ENCODE data around the gene PHF21A. TPM values are rescaled to one million over a fixed set of nuclear protein-coding genes. Genes with fewer than 3 reads are reported as not detected.

The PHF21A gene
- total RNA-seq, 2 donors from 2014 or later, result 103 to 105 TPM

- no peaks in the 10 kb centered on the region for H3K9me3 ChIP-seq (ENCODE audit: control insufficient read depth, low read length, poor library complexity, severe bottlenecking)
- Mint-ChIP-seq H3K36me3 (ENCODE audit: low read depth) (no peaks in the 10 kb centered on the region), H3K4me3 (peak overlapping the region; percentile 96), H3K27ac (peak overlapping the region; percentile 95), H3K4me1 (peaks cover 43% of the 10 kb centered on the region), H3K27me3 (no peaks in the 10 kb centered on the region)
- DNase-seq (peak in 1 of 3 donors; percentile 2), ATAC-seq (no peak)
These were observed 202.1 kb downstream of the PHF21A start for GRCh38 chr11:45918962-45919675.

GRCh38 chr11:45918331-45918941, 202.8 kb downstream of the PHF21A start:
- ATAC-seq (no peak), DNase-seq (peak in 2 of 3 donors; percentile 56 to 61)
- Mint-ChIP-seq H3K27me3 (no peaks in the 10 kb centered on the region), H3K4me1 (peaks cover 43% of the 10 kb centered on the region), H3K4me3 (peak overlapping the region; percentile 96), H3K27ac (peak overlapping the region; percentile 95), H3K36me3 (ENCODE audit: low read depth) (peaks cover 4% of the 10 kb centered on the region)
- no peaks in the 10 kb centered on the region for H3K9me3 ChIP-seq (ENCODE audit: control insufficient read depth, low read length, poor library complexity, severe bottlenecking)

- DNase-seq, result peak; percentile 89 to 96 (median 91)
- peak; percentile 91 for ATAC-seq
- H3K4me1 Mint-ChIP-seq, result peaks cover 41% of the 10 kb centered on the region
- H3K27me3 Mint-ChIP-seq, result no peaks in the 10 kb centered on the region
- no peaks in the 10 kb centered on the region for H3K9me3 ChIP-seq (ENCODE audit: control insufficient read depth, low read length, poor library complexity, severe bottlenecking)
- H3K27ac Mint-ChIP-seq, result peak within 1 kb of the TSS; percentile 95
- peak within 1 kb of the TSS; percentile 96 for H3K4me3 Mint-ChIP-seq
- peaks cover 4% of the 10 kb centered on the region for H3K36me3 Mint-ChIP-seq (ENCODE audit: low read depth)
These were observed 203.5 kb downstream of the PHF21A start, which contains the start of gene PEX16 for GRCh38 chr11:45917623-45918330. Gene PEX16 (minus strand): TSS chr11:45917877. CDS start chr11:45917811, 66 bp downstream.

GRCh38 chr11:45917286-45917622, 204.0 kb downstream of the PHF21A start:
- no peaks in the 10 kb centered on the region for H3K9me3 ChIP-seq (ENCODE audit: control insufficient read depth, low read length, poor library complexity, severe bottlenecking)
- ATAC-seq (peak; percentile 1), DNase-seq (no peak)
- H3K4me3 Mint-ChIP-seq, result peak overlapping the region; percentile 96
- H3K27ac Mint-ChIP-seq, result peak overlapping the region; percentile 95
- H3K27me3 Mint-ChIP-seq, result no peaks in the 10 kb centered on the region
- H3K4me1 Mint-ChIP-seq, result peaks cover 41% of the 10 kb centered on the region
- H3K36me3 Mint-ChIP-seq (ENCODE audit: low read depth), result peaks cover 4% of the 10 kb centered on the region

- H3K27me3 Mint-ChIP-seq, result no peaks in the 10 kb centered on the region
- DNase-seq, result no peak
- H3K36me3 Mint-ChIP-seq (ENCODE audit: low read depth), result peaks cover 4% of the 10 kb centered on the region
- H3K9me3 ChIP-seq (ENCODE audit: control insufficient read depth, low read length, poor library complexity, severe bottlenecking), result no peaks in the 10 kb centered on the region
- ATAC-seq, result no peak
- peak overlapping the region; percentile 95 for H3K27ac Mint-ChIP-seq
- H3K4me1 Mint-ChIP-seq, result peaks cover 37% of the 10 kb centered on the region
- no peak overlapping the region for H3K4me3 Mint-ChIP-seq
These were observed 205.8 kb downstream of the PHF21A start for GRCh38 chr11:45915446-45915845.

GRCh38 chr11:45913942-45914635, 207.2 kb downstream of the PHF21A start:
- H3K4me3 Mint-ChIP-seq, result peak overlapping the region; percentile 12
- no peaks in the 10 kb centered on the region for H3K27me3 Mint-ChIP-seq
- H3K9me3 ChIP-seq (ENCODE audit: control insufficient read depth, low read length, poor library complexity, severe bottlenecking), result no peaks in the 10 kb centered on the region
- H3K36me3 Mint-ChIP-seq (ENCODE audit: low read depth), result peaks cover 4% of the 10 kb centered on the region
- DNase-seq, result no peak
- H3K27ac Mint-ChIP-seq, result peak overlapping the region; percentile 11
- peaks cover 25% of the 10 kb centered on the region for H3K4me1 Mint-ChIP-seq
- ATAC-seq, result no peak

GRCh38 chr11:45913514-45913913, 207.7 kb downstream of the PHF21A start:
- peak overlapping the region; percentile 11 for H3K27ac Mint-ChIP-seq
- no peak for ATAC-seq
- H3K4me1 Mint-ChIP-seq, result peaks cover 23% of the 10 kb centered on the region
- DNase-seq, result no peak
- no peaks in the 10 kb centered on the region for H3K9me3 ChIP-seq (ENCODE audit: control insufficient read depth, low read length, poor library complexity, severe bottlenecking)
- H3K36me3 Mint-ChIP-seq (ENCODE audit: low read depth), result peaks cover 4% of the 10 kb centered on the region
- H3K4me3 Mint-ChIP-seq, result peak overlapping the region; percentile 12
- no peaks in the 10 kb centered on the region for H3K27me3 Mint-ChIP-seq

GRCh38 chr11:45910623-45911022, 210.6 kb downstream of the PHF21A start:
- H3K27ac Mint-ChIP-seq, result no peak overlapping the region
- H3K4me1 Mint-ChIP-seq, result peaks cover 13% of the 10 kb centered on the region
- ATAC-seq (no peak), DNase-seq (no peak)
- no peaks in the 10 kb centered on the region for H3K27me3 Mint-ChIP-seq
- no peak overlapping the region for H3K4me3 Mint-ChIP-seq
- H3K9me3 ChIP-seq (ENCODE audit: control insufficient read depth, low read length, poor library complexity, severe bottlenecking), result no peaks in the 10 kb centered on the region
- H3K36me3 Mint-ChIP-seq (ENCODE audit: low read depth), result peaks cover 4% of the 10 kb centered on the region

GRCh38 chr11:45909594-45910475, 211.4 kb downstream of the PHF21A start:
- Mint-ChIP-seq H3K36me3 (ENCODE audit: low read depth) (peaks cover 4% of the 10 kb centered on the region), H3K4me1 (peaks cover 12% of the 10 kb centered on the region), H3K27me3 (no peaks in the 10 kb centered on the region), H3K4me3 (no peak overlapping the region), H3K27ac (no peak overlapping the region)
- DNase-seq (no peak), ATAC-seq (no peak)
- no peaks in the 10 kb centered on the region for H3K9me3 ChIP-seq (ENCODE audit: control insufficient read depth, low read length, poor library complexity, severe bottlenecking)

GRCh38 chr11:45907911-45908370, 213.3 kb downstream of the PHF21A start:
- Mint-ChIP-seq H3K27ac (peak overlapping the region; percentile 79), H3K4me3 (peak overlapping the region; percentile 71), H3K36me3 (ENCODE audit: low read depth) (no peaks in the 10 kb centered on the region), H3K27me3 (no peaks in the 10 kb centered on the region), H3K4me1 (peaks cover 14% of the 10 kb centered on the region)
- ATAC-seq (peak; percentile 8), DNase-seq (no peak)
- H3K9me3 ChIP-seq (ENCODE audit: control insufficient read depth, low read length, poor library complexity, severe bottlenecking), result no peaks in the 10 kb centered on the region

GRCh38 chr11:45906965-45907611, 214.2 kb downstream of the PHF21A start, which contains the start of gene FREY1:
Gene FREY1 (minus strand): TSS chr11:45907271. CDS start chr11:45907245, 26 bp downstream.
- H3K4me1 Mint-ChIP-seq, result peaks cover 14% of the 10 kb centered on the region
- H3K27ac Mint-ChIP-seq, result peak within 1 kb of the TSS; percentile 79
- peak within 1 kb of the TSS; percentile 71 for H3K4me3 Mint-ChIP-seq
- DNase-seq, result no peak
- no peaks in the 10 kb centered on the region for H3K36me3 Mint-ChIP-seq (ENCODE audit: low read depth)
- no peaks in the 10 kb centered on the region for H3K27me3 Mint-ChIP-seq
- no peaks in the 10 kb centered on the region for H3K9me3 ChIP-seq (ENCODE audit: control insufficient read depth, low read length, poor library complexity, severe bottlenecking)
- ATAC-seq, result peak; percentile 10
